Measurements from ENCODE around the gene ANKRD28. TPM values are rescaled to one million over a fixed set of nuclear protein-coding genes. Genes with fewer than 3 reads are reported as not detected.

ANKRD28 gene
- total RNA-seq, 2 donors from 2014 or later, result 54.5 to 69.3 TPM

DNA sequence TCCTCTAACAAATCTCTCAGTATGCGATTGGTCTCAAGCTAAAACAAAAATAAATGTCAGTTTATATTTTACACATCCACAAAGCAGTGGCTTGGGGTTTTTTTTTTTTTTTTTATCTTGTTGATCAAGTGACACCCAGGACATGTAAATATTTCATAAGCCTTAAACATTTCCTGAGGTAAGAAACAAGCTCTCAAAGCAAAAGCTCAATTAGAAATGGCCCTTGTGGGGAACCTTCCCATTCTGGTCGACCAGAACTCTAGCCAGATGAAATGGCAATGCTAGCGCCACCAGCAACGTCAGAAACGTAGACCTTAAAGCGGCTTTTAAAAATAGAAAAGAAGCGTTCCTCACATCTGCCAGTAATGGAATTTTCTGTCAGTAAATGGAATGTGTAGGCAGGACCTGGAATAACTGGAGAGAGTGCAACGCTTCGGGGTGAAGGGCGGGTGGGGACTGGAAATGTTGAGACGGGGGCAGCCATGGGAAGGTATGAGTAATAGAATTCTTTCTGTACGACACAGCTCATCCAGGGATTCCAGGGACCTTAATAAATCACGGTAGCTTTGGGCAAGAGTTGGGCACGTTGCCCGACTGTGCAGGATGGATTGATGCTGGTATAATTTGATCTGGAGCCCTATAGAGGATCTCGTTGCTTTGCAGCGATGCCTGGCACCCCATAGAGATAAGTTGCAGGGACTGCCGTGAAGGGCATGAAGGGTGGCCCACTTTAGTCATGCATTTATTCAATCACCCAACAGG is 151.9 kb downstream of the ANKRD28 start:
- Mint-ChIP-seq H3K27me3 (peaks cover 3% of the 10 kb centered on the region), H3K4me1 (peaks cover 34% of the 10 kb centered on the region), H3K4me3 (no peak overlapping the region), H3K27ac (no peak overlapping the region), H3K36me3 (ENCODE audit: low read depth) (peaks cover 13% of the 10 kb centered on the region), H3K9me3 (peaks cover 4% of the 10 kb centered on the region)
- ATAC-seq (replicated peaks), result no peak

DNA sequence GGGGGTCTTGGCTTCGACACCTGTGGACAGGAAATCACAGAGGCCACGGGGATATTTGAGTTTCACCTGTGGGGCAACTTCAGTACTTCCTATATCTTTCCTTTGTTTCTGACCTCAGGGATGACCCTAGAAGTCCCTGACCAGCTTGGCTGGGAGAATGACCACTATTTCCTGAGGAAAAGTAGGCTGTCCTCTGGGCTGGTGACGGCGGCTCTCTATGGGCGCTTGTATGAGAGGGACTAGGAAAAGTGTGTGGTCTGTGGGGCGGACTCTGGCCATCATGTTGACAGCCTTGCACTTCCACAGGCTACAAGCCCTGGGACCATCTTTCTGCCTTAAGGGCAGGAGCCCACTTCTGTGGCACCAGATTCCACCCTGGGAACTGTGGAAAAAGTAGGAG is 152.5 kb downstream of the ANKRD28 start:
- peaks cover 3% of the 10 kb centered on the region for H3K27me3 Mint-ChIP-seq
- H3K9me3 Mint-ChIP-seq, result peaks cover 4% of the 10 kb centered on the region
- H3K4me1 Mint-ChIP-seq, result peaks cover 29% of the 10 kb centered on the region
- ATAC-seq (replicated peaks), result no peak
- H3K27ac Mint-ChIP-seq, result no peak overlapping the region
- H3K36me3 Mint-ChIP-seq (ENCODE audit: low read depth), result peaks cover 13% of the 10 kb centered on the region
- no peak overlapping the region for H3K4me3 Mint-ChIP-seq

DNA sequence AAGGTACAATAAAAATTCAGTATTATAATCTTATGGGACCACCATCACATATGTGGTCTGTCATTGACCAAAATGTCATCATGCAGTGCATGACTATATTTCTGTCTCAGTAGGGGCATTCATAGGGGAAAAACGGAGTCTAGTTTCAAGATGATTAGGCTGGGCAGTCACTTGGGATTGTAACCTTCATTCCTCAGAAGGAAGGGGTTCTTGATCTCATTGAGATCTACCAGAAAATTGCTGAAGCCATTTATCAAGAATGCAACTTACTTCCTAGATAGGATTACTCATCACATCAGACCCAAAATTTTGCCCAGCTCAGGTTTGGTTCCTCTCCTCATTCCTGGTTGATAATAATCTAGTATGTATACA is 158.9 kb downstream of the ANKRD28 start:
- H3K27me3 Mint-ChIP-seq, result no peaks in the 10 kb centered on the region
- H3K36me3 Mint-ChIP-seq (ENCODE audit: low read depth), result peaks cover 13% of the 10 kb centered on the region
- no peak overlapping the region for H3K27ac Mint-ChIP-seq
- no peak overlapping the region for H3K4me3 Mint-ChIP-seq
- no peaks in the 10 kb centered on the region for H3K9me3 Mint-ChIP-seq
- peaks cover 20% of the 10 kb centered on the region for H3K4me1 Mint-ChIP-seq
- ATAC-seq (replicated peaks), result no peak

DNA sequence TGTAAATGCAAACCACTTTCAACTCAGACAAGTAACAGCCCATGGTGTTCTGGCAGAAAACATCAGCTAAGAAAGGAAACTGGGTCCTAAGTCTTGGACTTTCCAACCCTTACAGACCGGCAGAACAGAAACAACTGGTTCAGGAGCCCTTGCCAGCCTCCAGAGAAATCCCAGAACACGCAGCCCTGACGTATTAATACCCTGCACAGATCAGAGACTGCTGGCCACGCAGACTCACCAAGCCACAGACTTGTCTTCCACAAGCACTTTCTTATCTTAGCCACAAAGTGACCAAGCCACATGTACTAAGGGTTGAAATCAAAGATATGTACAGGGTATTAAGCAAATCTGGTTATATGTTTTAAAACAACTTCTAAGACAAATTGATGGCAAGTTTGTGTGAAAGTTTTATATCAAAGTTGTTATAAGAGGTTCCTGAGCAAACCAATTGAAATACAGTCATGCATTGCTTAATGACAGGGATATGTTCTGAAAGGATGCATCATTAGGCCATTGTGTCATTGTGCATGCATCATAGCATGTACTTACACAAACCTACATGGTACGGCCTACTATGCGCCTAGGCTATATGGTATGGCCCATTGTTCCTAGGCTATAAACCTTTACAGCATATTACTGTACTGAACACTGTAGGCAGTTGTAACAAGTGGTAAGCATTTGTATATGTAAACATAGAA is 159.4 kb downstream of the ANKRD28 start:
- H3K4me1 Mint-ChIP-seq, result peaks cover 20% of the 10 kb centered on the region
- ATAC-seq (replicated peaks), result peak; percentile 8
- H3K27ac Mint-ChIP-seq, result peak overlapping the region; percentile 97
- no peaks in the 10 kb centered on the region for H3K27me3 Mint-ChIP-seq
- no peaks in the 10 kb centered on the region for H3K9me3 Mint-ChIP-seq
- peak overlapping the region; percentile 79 for H3K4me3 Mint-ChIP-seq
- peaks cover 12% of the 10 kb centered on the region for H3K36me3 Mint-ChIP-seq (ENCODE audit: low read depth)

DNA sequence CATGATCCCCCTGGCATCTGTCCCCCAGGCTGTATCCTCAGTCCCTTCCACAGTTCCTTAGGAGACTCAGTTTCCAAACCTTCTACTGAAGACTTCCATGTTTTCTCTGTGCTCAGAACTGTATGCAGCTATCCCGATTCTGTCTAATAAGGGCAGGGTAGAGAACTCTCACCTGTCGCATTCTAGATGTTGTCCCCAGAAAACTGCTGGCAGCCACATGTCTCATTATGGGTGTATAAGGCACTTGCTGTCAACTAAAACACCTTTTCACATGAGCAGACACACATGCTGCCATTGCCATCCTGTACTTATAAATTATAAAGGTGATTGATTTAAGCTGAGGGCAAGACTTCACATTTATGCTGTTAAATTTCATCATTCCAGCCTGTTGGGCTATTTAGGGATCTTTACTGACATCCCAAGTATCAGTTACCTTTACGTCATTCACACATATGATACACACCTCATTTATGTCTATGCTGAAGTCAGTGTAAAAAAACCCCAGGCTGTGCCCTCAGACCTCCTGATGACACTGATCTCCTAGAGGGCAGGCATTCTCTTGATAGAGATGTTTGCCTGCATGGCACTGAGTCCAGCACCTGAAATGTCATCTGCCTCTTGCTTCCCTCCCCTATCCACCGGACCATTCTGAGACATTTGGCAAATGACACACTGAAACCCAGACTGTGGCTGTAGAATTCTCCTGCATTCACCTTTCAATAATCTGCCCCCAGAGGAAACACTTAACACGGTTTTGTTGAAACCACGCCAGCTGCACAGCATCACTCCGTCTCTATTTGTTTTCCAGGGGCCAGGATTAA is 160.4 kb downstream of the ANKRD28 start:
- Mint-ChIP-seq H3K9me3 (no peaks in the 10 kb centered on the region), H3K36me3 (ENCODE audit: low read depth) (peaks cover 7% of the 10 kb centered on the region), H3K4me3 (peak overlapping the region; percentile 79), H3K27me3 (no peaks in the 10 kb centered on the region), H3K27ac (peak overlapping the region; percentile 97), H3K4me1 (peaks cover 20% of the 10 kb centered on the region)
- ATAC-seq (replicated peaks), result peak; percentile 59

DNA sequence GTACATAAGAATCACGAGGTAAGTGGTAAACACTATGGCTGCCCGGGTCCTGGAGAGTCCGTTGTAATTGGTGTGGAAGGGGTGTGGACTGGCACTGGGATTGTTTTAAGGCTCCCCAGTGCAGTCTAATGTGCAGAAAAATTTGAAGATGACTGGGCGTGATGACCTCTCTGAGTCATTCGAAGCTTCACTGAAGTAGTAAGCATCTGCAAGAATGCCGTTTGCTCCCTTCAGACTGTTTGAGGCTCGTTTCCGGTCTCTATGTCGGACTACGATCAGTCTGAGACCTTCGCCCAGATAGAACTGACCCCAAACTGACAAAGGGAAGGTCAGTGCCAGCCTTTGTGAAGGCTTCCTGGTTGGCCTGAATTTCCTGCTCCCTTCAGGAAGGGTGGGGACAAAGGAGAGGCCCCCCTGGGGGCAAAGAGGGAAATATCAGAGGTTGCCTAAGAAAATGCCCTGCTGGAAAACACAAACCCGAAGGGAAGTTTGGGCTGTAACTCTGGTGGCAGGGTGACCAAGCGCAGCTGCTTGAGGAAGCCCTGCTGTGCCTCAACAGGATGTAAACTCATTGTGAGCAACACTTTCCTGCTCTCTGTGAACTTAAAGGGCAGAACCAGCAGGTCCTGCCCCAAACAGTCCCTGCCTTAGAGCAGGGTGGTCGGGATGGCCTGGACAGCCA is 161.6 kb downstream of the ANKRD28 start:
- H3K36me3 Mint-ChIP-seq (ENCODE audit: low read depth), result no peaks in the 10 kb centered on the region
- H3K27me3 Mint-ChIP-seq, result no peaks in the 10 kb centered on the region
- H3K4me1 Mint-ChIP-seq, result peaks cover 31% of the 10 kb centered on the region
- H3K4me3 Mint-ChIP-seq, result peak overlapping the region; percentile 79
- ATAC-seq (replicated peaks), result peak; percentile 86
- H3K27ac Mint-ChIP-seq, result peak overlapping the region; percentile 97
- no peaks in the 10 kb centered on the region for H3K9me3 Mint-ChIP-seq

DNA sequence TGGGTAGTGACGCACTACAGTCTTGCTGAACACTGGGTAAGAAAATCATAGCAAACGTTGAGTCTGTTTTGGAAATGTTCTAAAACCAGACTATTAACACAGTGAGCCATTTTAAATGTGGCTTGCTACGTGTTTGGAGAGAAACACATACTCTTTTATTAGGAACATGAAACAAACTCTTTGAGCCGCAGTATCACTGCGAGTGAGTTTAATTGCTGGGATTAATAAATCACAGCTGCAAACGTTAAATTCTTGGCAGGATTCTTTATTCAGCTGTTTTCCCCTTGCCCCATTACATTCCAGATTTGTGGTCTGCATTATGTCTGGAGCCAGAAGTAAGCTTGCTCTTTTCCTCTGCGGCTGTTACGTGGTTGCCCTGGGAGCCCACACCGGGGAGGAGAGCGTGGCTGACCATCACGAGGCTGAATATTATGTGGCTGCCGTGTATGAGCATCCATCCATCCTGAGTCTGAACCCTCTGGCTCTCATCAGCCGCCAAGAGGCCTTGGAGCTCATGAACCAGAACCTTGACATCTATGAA is 162.6 kb downstream of the ANKRD28 start:
- peak overlapping the region; percentile 79 for H3K4me3 Mint-ChIP-seq
- no peak overlapping the region for H3K27ac Mint-ChIP-seq
- H3K27me3 Mint-ChIP-seq, result no peaks in the 10 kb centered on the region
- H3K36me3 Mint-ChIP-seq (ENCODE audit: low read depth), result no peaks in the 10 kb centered on the region
- H3K9me3 Mint-ChIP-seq, result no peaks in the 10 kb centered on the region
- ATAC-seq (replicated peaks), result no peak
- peaks cover 32% of the 10 kb centered on the region for H3K4me1 Mint-ChIP-seq

DNA sequence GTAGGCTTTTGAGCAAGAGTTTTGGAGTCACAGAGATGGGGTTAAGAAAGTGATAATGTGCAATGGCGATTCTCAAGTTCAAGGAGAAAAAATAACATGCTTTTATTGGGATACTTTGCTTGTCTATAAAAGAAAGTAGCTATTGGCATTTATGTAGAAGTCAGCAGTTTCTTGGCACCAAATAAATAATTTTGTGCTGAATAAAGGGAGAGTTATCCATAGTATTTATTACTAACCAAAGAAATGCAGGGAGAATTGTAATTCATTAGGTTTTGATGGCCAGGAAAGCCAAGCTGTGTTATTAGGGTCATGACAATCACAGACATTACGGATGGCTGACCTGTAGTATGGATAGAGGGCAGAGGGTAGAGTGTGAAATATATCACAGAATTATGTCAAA is 163.1 kb downstream of the ANKRD28 start:
- Mint-ChIP-seq H3K27ac (peak overlapping the region; percentile 52), H3K4me3 (no peak overlapping the region), H3K36me3 (ENCODE audit: low read depth) (no peaks in the 10 kb centered on the region), H3K9me3 (no peaks in the 10 kb centered on the region), H3K27me3 (no peaks in the 10 kb centered on the region), H3K4me1 (peaks cover 37% of the 10 kb centered on the region)
- no peak for ATAC-seq (replicated peaks)

DNA sequence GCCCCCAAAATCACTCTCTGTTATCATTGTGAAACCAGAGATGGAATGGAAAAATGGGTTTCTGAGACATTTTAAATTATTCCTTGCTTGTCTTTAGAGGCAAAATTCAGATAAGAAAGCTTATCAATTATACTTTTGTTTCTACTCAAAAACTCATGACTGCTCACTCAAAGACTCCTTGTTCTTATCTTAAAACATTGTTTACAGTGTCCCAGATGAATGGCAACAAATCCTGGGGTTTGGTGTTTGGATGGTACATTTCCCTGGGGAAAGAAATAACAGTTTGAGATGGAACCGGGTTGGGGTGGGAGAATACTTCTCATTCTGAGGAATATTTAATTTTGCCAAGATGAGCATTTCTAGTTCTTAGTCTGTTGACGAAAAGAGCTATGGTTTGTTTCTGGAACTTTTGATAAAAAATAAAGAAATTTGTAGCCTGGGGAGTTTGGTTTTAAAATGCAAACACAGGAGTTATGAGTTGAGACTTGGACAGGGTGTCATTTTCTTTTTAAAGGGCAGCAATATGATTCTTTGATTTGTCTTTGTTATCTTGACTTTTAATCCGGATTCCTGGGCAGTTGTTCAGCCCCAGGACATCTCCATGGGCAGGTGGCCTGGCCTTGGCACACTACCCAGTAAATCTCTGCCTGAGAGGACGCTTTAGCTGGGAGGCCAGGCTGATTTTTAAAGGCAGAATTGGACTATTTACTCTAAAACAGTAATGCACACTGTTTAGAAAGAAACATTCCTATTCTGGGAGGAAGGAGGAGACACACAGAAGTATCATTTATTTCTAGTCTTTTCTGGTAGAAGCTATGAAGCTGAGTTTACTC is 163.8 kb downstream of the ANKRD28 start:
- Mint-ChIP-seq H3K27ac (peak overlapping the region; percentile 52), H3K27me3 (no peaks in the 10 kb centered on the region), H3K4me1 (peaks cover 37% of the 10 kb centered on the region), H3K36me3 (ENCODE audit: low read depth) (no peaks in the 10 kb centered on the region), H3K4me3 (no peak overlapping the region), H3K9me3 (no peaks in the 10 kb centered on the region)
- ATAC-seq (replicated peaks), result no peak

DNA sequence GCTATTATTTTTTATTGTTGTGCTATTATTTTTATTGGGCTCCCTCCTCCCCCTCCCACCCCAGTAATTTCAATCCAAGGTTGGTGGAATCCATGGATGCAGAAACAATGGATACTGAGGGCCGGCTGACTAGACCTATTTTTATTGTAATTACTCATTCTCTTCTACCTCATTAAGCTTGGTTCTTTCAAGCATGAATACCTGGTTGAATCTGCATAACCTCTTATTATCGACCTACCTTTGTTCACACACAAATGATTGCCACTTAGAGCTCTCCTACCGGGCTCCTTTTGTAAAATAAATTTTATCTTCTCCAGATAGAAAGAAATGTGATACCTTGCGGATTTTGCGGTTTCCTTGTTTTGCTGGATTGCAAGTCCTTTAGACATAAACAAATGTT is 164.6 kb downstream of the ANKRD28 start:
- H3K4me3 Mint-ChIP-seq, result no peak overlapping the region
- H3K27me3 Mint-ChIP-seq, result no peaks in the 10 kb centered on the region
- peaks cover 38% of the 10 kb centered on the region for H3K4me1 Mint-ChIP-seq
- ATAC-seq (replicated peaks), result no peak
- no peaks in the 10 kb centered on the region for H3K9me3 Mint-ChIP-seq
- no peaks in the 10 kb centered on the region for H3K36me3 Mint-ChIP-seq (ENCODE audit: low read depth)
- H3K27ac Mint-ChIP-seq, result peak overlapping the region; percentile 29

DNA sequence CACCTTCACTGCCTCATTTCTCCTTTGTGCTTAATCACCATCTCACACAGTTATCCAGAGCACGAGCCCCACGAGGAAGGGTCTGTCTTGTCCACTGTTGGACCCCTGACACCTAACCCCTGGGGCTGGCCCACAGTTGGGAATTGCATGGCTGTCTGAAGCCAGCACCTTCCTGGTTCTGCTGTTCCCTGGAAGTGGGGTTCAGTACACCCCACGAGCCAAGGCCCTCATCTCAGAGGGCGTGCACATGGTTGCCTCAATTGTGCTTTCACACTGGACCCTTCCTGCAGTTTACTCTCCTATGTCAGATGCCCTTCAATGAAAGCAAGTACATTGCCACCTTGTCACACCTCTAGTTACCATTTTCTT is 165.6 kb downstream of the ANKRD28 start:
- Mint-ChIP-seq H3K9me3 (no peaks in the 10 kb centered on the region), H3K36me3 (ENCODE audit: low read depth) (no peaks in the 10 kb centered on the region), H3K4me1 (peaks cover 31% of the 10 kb centered on the region), H3K4me3 (peak overlapping the region; percentile 4), H3K27ac (peak overlapping the region; percentile 61), H3K27me3 (no peaks in the 10 kb centered on the region)
- no peak for ATAC-seq (replicated peaks)

DNA sequence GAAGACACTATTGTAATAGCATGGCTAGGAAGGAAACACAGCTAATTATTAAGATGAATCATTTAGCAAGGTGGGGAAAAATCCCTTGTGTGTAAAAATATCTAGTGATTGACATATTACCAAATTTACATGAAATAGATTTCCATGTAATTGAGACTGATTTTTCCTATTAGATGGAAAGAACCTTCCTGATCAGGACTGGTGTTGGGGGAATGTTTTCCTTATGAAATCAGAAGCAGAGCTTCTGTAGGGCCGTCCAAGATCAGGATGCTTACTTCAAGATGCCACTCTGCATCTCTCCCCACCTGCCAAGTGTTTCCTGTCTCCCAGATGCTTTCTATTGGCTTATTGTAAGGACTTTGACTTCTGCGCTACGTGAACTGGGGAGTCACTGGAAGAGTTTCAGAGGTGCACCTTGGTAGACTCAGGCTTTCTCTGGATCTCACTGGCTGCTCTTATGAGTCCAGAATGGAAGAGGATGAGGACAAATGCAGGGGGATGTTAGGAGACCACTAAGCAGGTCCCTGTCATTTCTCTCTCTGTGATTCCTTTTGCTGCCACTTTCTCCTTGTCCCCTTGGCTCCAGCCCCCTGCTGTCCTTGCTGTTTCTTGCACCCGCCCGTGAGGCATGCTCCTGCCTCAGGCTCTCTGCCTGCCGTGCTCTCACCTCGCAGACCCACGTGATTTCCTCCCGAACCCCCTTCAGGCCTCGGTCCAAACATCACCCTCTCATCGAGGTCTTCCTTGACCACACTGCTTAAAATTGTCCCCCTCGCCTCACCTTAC is 166.2 kb downstream of the ANKRD28 start:
- no peaks in the 10 kb centered on the region for H3K36me3 Mint-ChIP-seq (ENCODE audit: low read depth)
- peak overlapping the region; percentile 61 for H3K27ac Mint-ChIP-seq
- H3K27me3 Mint-ChIP-seq, result no peaks in the 10 kb centered on the region
- no peaks in the 10 kb centered on the region for H3K9me3 Mint-ChIP-seq
- peak overlapping the region; percentile 4 for H3K4me3 Mint-ChIP-seq
- no peak for ATAC-seq (replicated peaks)
- H3K4me1 Mint-ChIP-seq, result peaks cover 28% of the 10 kb centered on the region

All from activated T-helper 17 cell treated with anti-CD3 and anti-CD28 coated beads, Interleukin-2, amount 50 U/mL, for 72 hours (primary cell).